ENCODE measurements around the gene LRRC8C. TPM values are rescaled to one million over a fixed set of nuclear protein-coding genes. Genes with fewer than 3 reads are reported as not detected.

The LRRC8C gene
- total RNA-seq, 1 experiment from 2014 or later: 8.4 TPM

GRCh38 chr1:89757532-89757931 lies 124.6 kb downstream of the LRRC8C start:
- no peaks in the 10 kb centered on the region for H3K79me2 ChIP-seq (ENCODE audit: insufficient read depth, low read length)
- no peak overlapping the region for H3K4me2 ChIP-seq (ENCODE audit: low read length)
- H3K4me3 ChIP-seq (replicated peaks in 1 of 2; ENCODE audit: low read depth in 1 of 2, low read length in 2 of 2): no peak overlapping the region
- H3K27me3 ChIP-seq (ENCODE audit: insufficient read depth, low read length): no peaks in the 10 kb centered on the region; the same call in 1 of the 2 replicates
- no peak for TF ChIP-seq POLR2AphosphoS5 (IDR thresholded peaks at IDR 0.05; ENCODE audit: low read depth, low read length)
- TF ChIP-seq YY1 (IDR thresholded peaks at IDR 0.05; ENCODE audit: extremely low read depth, insufficient replicate concordance, low read depth, low read length): no peak
- TF ChIP-seq EZH2 (IDR thresholded peaks at IDR 0.05): no peak
- TF ChIP-seq CTCF (IDR thresholded peaks at IDR 0.05 in 2 of 3, conservative IDR thresholded peaks at IDR 0.05 in 1 of 3; ENCODE audit: borderline replicate concordance in 1 of 3, insufficient read depth in 1 of 3, low read depth in 2 of 3, low read length in 2 of 3): no peak
- no peak for TF ChIP-seq FOSL1 (IDR thresholded peaks at IDR 0.05; ENCODE audit: low read depth)
- TF ChIP-seq ZFX (IDR thresholded peaks at IDR 0.05): no peak
- TF ChIP-seq RAD21 (IDR thresholded peaks at IDR 0.05; ENCODE audit: low read depth): no peak
- no peak for TF ChIP-seq SRF (IDR thresholded peaks at IDR 0.05; ENCODE audit: low read depth)
- no peak for TF ChIP-seq REST (IDR thresholded peaks at IDR 0.05; ENCODE audit: low read depth)
- TF ChIP-seq EGR1 (IDR thresholded peaks at IDR 0.05; ENCODE audit: low read depth): no peak
- TF ChIP-seq MAX (IDR thresholded peaks at IDR 0.05): no peak
- no peak for TF ChIP-seq EZH2phosphoT487 (IDR thresholded peaks at IDR 0.05; ENCODE audit: borderline replicate concordance)
- TF ChIP-seq SIN3A (IDR thresholded peaks at IDR 0.05; ENCODE audit: low read depth): no peak
- no peak for TF ChIP-seq JUND (IDR thresholded peaks at IDR 0.05)
- no peak for TF ChIP-seq CEBPB (IDR thresholded peaks at IDR 0.05; ENCODE audit: low read depth)
- no peak for TF ChIP-seq CBX3 (IDR thresholded peaks at IDR 0.05; ENCODE audit: low read depth)
- TF ChIP-seq TCF7L2 (IDR thresholded peaks at IDR 0.05; ENCODE audit: borderline replicate concordance, extremely low read depth, insufficient read depth, insufficient read length): no peak
- H2AFZ ChIP-seq (ENCODE audit: low read depth, low read length, poor library complexity, severe bottlenecking): no peak overlapping the region
- DNase-seq (ENCODE audit: low read depth, low spot score) (no peak), ATAC-seq (no peak)
- H4K20me1 ChIP-seq (ENCODE audit: insufficient read depth): no peaks in the 10 kb centered on the region
- H3K9ac ChIP-seq (ENCODE audit: low read length): no peak overlapping the region
- H3K36me3 ChIP-seq (ENCODE audit: control insufficient read depth in 1 of 2, insufficient read depth in 2 of 2, low read length in 2 of 2): no peaks in the 10 kb centered on the region
- no peak overlapping the region for H3K27ac ChIP-seq (ENCODE audit: low read depth, low read length)
- intact Hi-C loops (cut with micrococcal nuclease): no loop called here
- no TSS peak for BruUV-seq (replicated peaks)
- no peaks in the 10 kb centered on the region for H3K9me2 ChIP-seq (ENCODE audit: insufficient read depth)
- CTCF ChIA-PET: no interaction called here
- no peaks in the 10 kb centered on the region for H3K9me3 ChIP-seq (ENCODE audit: control insufficient read depth in 1 of 2, insufficient read depth in 1 of 2, low read depth in 1 of 2, low read length in 2 of 2)
- POLR2A ChIA-PET: no interaction called here
- RAD21 ChIA-PET (ENCODE audit: low non-redundant PET in 1 of 2, low total read pairs in 2 of 2, uncharacterized antibody in 2 of 2, unreplicated experiment in 2 of 2): no interaction called here
- no peaks in the 10 kb centered on the region for H3K4me1 ChIP-seq (ENCODE audit: control insufficient read depth in 1 of 2, insufficient read depth in 2 of 2, low read length in 2 of 2)

All from HCT116 (cell line).